HCEC 1CT (cell line): ENCODE measurements around the gene ADGRV1.

Source experiments
- DNase-seq: peaks from one replicate; pipeline ENCODE4 v3.0.0-alpha.2; 2017

Gene ADGRV1

GRCh38 chr5:90875456-90875855 is 316.9 kb downstream of the ADGRV1 start:
- no peak for DNase-seq

DNA sequence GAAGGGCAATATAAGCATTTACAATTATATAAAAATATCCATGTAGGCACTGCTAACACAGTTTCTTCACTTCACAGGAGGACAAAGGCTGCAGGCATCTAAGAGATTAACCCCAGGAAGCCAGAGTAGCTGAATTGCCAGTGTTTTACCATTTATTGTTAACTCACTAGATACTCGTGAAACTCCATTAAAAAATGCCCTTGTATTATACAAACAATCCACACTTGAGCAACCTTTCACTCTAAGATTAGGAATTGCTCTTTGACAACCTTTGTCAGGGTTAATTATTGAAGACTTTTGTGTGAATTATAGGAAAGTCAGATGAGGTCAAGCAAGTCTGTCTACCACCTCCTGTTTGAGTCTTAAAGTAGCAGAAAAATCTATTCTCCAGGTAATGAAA is 317.8 kb downstream of the ADGRV1 start:
- DNase-seq = no peak

DNA sequence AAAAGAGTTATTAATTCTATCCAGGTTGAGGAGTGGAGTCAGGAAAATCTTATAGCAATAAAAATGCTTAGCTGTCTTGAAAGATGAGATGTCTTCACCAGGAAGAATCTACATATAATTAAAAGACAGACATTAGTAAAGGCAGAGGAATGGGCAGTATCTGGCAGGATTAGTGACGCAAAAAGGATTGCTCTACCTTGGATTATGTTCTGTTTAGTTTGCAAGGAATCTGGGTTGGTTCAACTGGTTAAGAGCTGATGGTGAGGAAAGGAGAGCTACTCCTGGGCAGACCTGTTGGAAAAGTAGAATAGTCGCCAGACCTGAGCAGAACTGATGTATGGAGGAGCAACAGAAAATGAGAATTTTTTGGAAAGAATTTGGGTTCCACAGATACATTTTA is 318.5 kb downstream of the ADGRV1 start:
- DNase-seq = no peak

DNA sequence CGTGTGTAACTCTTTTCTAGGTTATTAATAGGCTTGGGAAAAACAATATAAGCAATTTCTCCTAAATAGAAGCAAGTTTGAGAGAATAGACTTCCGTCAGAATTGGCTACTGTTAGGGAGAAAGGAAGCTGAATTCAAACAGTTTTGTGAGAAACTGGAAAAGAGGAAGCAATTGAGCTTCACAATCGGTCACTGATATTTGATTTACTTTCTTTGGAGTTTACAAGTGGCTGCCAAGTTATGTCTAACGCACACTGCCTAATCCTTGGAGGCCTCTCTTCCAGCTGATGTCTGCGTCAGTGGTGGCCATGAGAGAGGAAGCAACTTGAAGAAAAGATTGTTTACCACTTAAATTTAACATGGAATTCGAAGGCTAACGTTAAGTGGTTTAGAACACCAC is 319.5 kb downstream of the ADGRV1 start:
- no peak for DNase-seq

DNA sequence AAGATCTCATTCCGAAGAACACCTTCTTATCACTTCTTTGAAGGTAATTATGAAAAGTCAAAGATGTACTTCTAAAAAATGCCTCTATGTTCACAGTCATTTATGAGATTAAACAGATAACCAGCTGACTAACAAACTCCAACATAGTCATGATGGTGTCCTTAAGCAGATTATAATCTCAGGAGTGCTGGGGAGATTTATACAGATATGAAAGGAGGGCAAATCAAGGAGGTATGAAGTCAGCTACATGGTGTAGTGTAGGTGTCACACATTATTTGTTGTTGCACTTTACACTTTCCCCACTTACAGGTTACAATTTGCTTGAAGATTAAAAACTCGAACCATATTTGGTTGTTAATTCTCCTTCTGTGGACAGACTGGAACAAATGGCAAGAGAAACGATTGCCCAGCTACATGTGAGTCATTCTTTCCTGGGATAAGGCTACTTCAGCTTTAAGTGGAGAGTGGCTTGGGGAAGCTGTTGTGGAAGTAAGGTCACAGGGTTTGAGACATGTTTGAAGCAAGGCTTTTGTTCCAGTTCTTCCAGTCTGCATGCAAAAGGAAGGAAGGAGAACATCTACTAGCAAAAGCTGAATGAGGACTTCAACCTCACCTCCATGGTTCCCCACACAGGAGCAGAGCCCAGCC is 320.1 kb downstream of the ADGRV1 start:
- peak; percentile 61 for DNase-seq

- no peak for DNase-seq
Measured at GRCh38 chr5:90881626-90882150, 323.1 kb downstream of the ADGRV1 start.

- no peak for DNase-seq
Measured at GRCh38 chr5:90882448-90882847, 323.9 kb downstream of the ADGRV1 start.

DNA sequence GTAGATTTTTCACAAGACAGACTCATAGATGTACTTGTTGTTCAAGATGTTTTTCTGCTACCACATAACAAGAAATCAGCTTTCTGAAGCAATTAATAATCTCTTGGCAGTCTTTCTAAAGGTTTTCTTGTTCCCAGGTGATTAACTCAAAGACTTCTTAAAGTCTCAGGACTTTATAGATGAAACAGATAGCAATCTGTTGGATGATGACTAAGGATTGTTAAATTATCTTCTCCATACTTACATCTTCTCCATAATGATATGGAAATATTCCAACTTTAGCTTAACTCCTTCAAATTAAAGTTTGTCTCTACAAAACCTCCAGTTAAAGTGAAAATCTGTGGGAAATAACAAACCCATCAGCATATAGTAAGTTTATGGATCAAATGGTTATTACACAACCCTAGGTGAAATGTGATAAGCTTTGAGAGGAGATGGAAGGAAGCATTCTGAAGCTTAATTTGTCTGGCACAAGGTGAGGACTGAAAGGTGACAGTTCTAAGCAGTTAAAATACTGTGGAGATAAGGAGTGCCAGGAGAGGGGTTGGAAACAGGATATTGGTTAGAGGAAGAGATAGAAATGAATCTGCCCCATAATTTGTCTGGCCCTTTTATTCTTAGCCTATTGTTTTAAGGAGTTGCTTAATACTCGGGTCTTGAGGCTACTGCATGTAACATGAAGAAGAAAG is 326.7 kb downstream of the ADGRV1 start:
- no peak for DNase-seq

GRCh38 chr5:90886381-90886780 is 327.8 kb downstream of the ADGRV1 start:
- peak; percentile 15 for DNase-seq

DNA sequence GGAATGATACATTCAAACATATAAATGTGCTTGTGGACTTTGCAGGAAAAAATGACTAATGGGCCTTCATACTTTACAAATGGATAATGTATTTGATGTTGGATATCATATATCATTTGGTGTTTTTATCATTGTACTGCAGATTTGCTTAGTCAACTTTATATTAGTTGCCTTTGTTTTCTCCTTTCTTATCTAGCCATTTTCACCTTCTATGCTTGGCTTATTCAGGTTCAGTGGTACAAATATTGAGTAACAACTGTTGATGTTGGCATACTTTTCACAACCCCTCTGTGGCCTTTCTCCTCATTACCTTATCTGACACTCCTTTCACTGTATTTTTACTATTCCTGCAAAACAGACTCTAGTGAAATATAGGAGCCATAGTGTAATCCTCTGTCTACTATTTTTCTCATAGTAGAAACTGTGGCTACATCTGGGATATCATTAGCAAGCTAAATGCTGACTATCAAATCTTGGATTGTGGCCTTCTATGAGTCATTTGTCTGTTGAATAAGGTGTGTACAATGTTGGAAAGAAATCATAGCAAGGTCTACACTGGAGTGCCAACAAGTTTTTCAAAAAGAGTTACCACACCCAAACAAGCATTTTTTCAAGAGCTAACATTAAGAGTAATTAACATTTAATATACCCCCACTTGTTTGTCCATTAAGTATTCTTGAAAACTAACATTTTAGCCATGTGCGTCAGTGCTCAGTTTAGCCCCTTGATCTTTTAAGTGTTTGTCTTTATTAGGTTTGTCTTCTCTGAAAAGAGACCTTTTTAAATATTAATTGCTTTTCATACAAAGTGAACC is 330.1 kb downstream of the ADGRV1 start:
- DNase-seq = peak; percentile 48

DNA sequence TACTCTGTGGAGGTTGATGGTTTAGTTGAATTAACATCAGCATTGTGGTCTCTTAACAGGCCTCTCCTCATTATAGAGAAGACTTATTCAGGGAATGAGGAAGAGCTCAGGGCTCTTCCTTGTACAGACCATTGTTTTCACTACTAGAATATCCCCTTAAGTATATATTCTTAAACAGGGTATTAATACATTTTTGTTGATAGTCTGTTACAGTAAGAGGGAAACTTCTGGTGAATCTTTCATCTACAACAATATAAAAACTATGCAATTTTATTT is 330.7 kb downstream of the ADGRV1 start:
- no peak for DNase-seq

DNA sequence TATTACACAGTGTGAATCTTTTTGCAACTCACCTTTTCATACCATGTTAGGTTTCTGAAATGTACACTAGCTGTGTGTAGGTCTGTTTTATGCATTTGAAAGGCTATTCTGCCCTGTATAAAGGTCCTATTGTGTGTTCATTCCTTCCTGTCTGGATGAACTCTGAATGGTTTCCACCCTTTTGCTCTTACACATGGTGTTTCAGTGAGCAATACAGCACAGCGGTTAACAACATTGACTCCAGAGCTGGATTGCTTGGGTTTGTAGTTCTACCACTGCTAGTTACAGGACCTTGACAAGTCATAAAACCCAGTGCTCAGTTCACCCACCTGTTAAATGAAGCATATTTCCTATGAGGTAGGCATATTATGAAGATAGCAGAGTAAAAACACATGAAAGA is 331.6 kb downstream of the ADGRV1 start:
- no peak for DNase-seq

DNA sequence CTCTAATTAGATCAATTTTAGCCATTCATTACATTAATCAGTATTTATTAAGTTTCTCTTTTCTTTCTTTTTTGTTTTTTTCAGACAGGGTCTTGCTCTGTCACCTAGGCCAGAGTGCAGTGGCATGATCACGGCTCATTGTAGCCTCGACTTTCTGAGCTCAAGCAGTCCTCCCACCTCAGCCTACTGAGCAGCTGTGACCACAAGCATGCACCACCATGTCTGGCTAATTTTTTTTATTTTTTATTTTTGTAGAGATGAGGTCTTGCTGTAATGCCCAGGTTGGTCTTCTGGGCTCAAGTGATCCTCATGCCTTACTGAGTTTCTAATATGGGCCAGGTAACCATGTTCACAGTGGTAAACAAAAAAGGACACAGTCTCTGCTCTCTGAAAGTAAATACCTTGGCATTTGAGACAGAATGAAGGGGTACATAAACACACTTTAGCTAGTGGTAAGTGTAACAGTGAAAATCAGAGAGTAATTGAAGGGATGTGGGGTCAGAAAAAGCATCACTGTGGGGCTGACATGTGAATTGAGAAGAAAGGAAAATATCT is 336.3 kb downstream of the ADGRV1 start:
- DNase-seq = no peak

- DNase-seq = no peak
Measured at GRCh38 chr5:90897618-90898017, 339.0 kb downstream of the ADGRV1 start.

GRCh38 chr5:90898326-90899013 is 339.9 kb downstream of the ADGRV1 start:
- peak; percentile 76 for DNase-seq

DNA sequence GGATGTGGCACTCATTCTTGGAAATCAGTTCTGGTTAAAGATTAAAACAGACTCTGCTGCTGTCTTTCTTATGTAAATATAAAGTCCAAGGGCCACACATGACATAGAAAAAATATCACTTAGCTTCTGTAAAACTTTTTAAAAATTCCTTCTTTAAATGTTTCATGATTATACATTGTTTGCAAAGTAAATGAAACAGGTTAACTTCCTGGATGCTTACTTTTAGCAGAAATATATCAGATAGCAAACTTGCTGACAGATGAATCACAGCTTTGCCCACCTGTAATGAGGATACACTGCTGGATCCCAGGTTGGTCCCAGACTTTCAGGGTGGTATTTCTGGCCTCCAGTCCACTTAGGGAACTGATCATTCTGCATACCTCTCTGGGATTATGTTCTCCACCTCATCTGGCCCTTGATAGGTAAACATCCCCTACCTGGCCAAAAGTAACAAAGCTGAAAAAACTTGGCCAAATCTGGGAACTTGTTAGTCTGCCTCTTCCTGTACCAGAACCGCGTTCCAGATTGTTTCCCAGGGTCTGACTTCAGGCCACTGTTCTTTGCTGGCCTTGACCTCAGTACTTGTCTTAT is 340.5 kb downstream of the ADGRV1 start:
- no peak for DNase-seq

GRCh38 chr5:90901261-90901660 is 342.7 kb downstream of the ADGRV1 start:
- no peak for DNase-seq

- DNase-seq = no peak
Measured at GRCh38 chr5:90902170-90902569, 343.6 kb downstream of the ADGRV1 start.

- no peak for DNase-seq
Measured at GRCh38 chr5:90902651-90903386, 344.2 kb downstream of the ADGRV1 start.

GRCh38 chr5:90909101-90909503 is 350.5 kb downstream of the ADGRV1 start:
- DNase-seq = peak; percentile 67

- no peak for DNase-seq
Measured at GRCh38 chr5:90909940-90910339, 351.3 kb downstream of the ADGRV1 start.

GRCh38 chr5:90911169-90911568 is 352.6 kb downstream of the ADGRV1 start:
- DNase-seq = no peak
